B cell (primary cell): ENCODE results near the gene TOR1A. TPM values are rescaled to one million over a fixed set of nuclear protein-coding genes. Genes with fewer than 3 reads are reported as not detected.

Experiments
- ATAC-seq: fragments of 200-7000 bp; cut with Tn5 transposase; one replicate; pipeline ENCODE4 v1.10.0; 2021; ENCODE audit warnings: low read depth, mild to moderate bottlenecking, moderate number of reproducible peaks, moderate library complexity
- CTCF ChIA-PET: fragments of 350-600 bp; sonication (Branson Sonifier 250); formaldehyde crosslinking; loops from one replicate; lab custom pipeline; 2021; ENCODE audit warnings: antibody characterized with exemption, inconsistent platforms; lab: Charles Lee
- POLR2A ChIA-PET: fragments of 350-600 bp; sonication (Branson Sonifier 250); formaldehyde crosslinking; loops from one replicate; lab custom pipeline; 2021; ENCODE audit warnings: antibody characterized with exemption; lab: Charles Lee
- DNase-seq: peaks from one replicate; pipeline ENCODE4 v3.0.0; 2013
- H2AFZ ChIP-seq: 2 replicates; pipeline ENCODE4 v1.6.1; 2012; ENCODE audit warnings: mild to moderate bottlenecking, low read depth, low read length; ENCODE audit not compliant: insufficient read depth, poor library complexity, severe bottlenecking
- H3K27ac ChIP-seq, 2 donors: 1 replicate in 1 of 2; 2 replicates in 1 of 2; pipeline ENCODE4 v1.5.1; 2012 to 2013; ENCODE audit warnings: low read length in 2 of 2, mild to moderate bottlenecking in 2 of 2, moderate library complexity in 1 of 2
- H3K27me3 ChIP-seq, 4 experiments: fragments of 200-600 bp in 1 of 4; sonication (generic) in 1 of 4; replicated peaks in 1 of 4; 1 replicate in 2 of 4; 2 replicates in 2 of 4; pipeline versions ENCODE4 v1.6.1 to v1.7.0; 2013 to 2016; ENCODE audit warnings: low read length in 3 of 4, mild to moderate bottlenecking in 2 of 4, mixed read lengths in 1 of 4, moderate library complexity in 1 of 4; ENCODE audit not compliant: insufficient read depth in 4 of 4, control insufficient read depth in 3 of 4; ENCODE audit errors: control extremely low read depth in 1 of 4
- H3K36me3 ChIP-seq, 2 experiments: replicated peaks in 1 of 2; 1 replicate in 1 of 2; 2 replicates in 1 of 2; pipeline versions ENCODE4 v1.6.1 to v1.7.1; 2013; ENCODE audit warnings: low read length in 1 of 2; ENCODE audit not compliant: insufficient read depth in 2 of 2, control insufficient read depth in 1 of 2; ENCODE audit errors: control extremely low read depth in 1 of 2, extremely low read depth in 1 of 2
- H3K4me1 ChIP-seq, 2 donors: fragments of 200-600 bp in 1 of 2; sonication (generic) in 1 of 2; 1 replicate in 1 of 2; 2 replicates in 1 of 2; pipeline versions ENCODE4 v1.5.1 to v1.6.1; 2013 to 2017; ENCODE audit warnings: low read length in 2 of 2; ENCODE audit not compliant: control insufficient read depth in 2 of 2, insufficient read depth in 2 of 2
- H3K4me2 ChIP-seq: replicated peaks from 2 replicates; pipeline ENCODE3; 2012; ENCODE audit warnings: mild to moderate bottlenecking, low read depth, low read length; ENCODE audit not compliant: poor library complexity, severe bottlenecking
- H3K4me3 ChIP-seq, 5 experiments: fragments of 200-600 bp in 1 of 5; sonication (generic) in 1 of 5; 1 replicate in 3 of 5; 2 replicates in 2 of 5; pipeline versions ENCODE4 v1.5.1 to v1.7.0; 2011 to 2016; ENCODE audit warnings: low read length in 4 of 5, mild to moderate bottlenecking in 4 of 5, low read depth in 2 of 5, control low read depth in 1 of 5, moderate library complexity in 1 of 5; ENCODE audit not compliant: insufficient read depth in 1 of 5; ENCODE audit errors: control extremely low read depth in 1 of 5, extremely low read depth in 1 of 5
- H3K79me2 ChIP-seq: fragments of 200-600 bp; sonication (generic); one replicate; pipeline ENCODE4 v1.6.0; 2016; ENCODE audit warnings: low read length; ENCODE audit not compliant: control insufficient read depth, insufficient read depth
- H3K9ac ChIP-seq: fragments of 200-600 bp; sonication (generic); 2 replicates; pipeline ENCODE4 v1.6.1; 2017; ENCODE audit warnings: mild to moderate bottlenecking, low read length, moderate library complexity
- H3K9me3 ChIP-seq, 3 donors: one replicate each; pipeline versions ENCODE4 v1.6.1 to v1.7.1; 2013; ENCODE audit warnings: low read length in 2 of 3; ENCODE audit not compliant: control insufficient read depth in 2 of 3, insufficient read depth in 1 of 3; ENCODE audit errors: control extremely low read depth in 1 of 3
- H4K20me1 ChIP-seq: 2 replicates; pipeline ENCODE4 v1.6.0; 2012; ENCODE audit warnings: mild to moderate bottlenecking, low read length; ENCODE audit not compliant: insufficient read depth, control insufficient read depth, poor library complexity, severe bottlenecking
- H3K27ac Mint-ChIP-seq: one replicate; pipeline ENCODE4 v1.8.0; 2021; ENCODE audit warnings: mixed read lengths
- H3K27me3 Mint-ChIP-seq: one replicate; pipeline ENCODE4 v1.8.0; 2021; ENCODE audit warnings: mixed read lengths
- H3K4me1 Mint-ChIP-seq: one replicate; pipeline ENCODE4 v1.8.0; 2021; ENCODE audit warnings: mixed read lengths
- H3K4me3 Mint-ChIP-seq: one replicate; pipeline ENCODE4 v1.8.0; 2021; ENCODE audit warnings: mixed read lengths
- H3K9me3 Mint-ChIP-seq: one replicate; pipeline ENCODE4 v1.8.0; 2022; ENCODE audit warnings: mixed read lengths; ENCODE audit not compliant: insufficient read depth
- CTCF ChIP-seq: fragments of 200-600 bp; IDR thresholded peaks from one replicate; pipeline ENCODE4 v1.8.0; 2022; ENCODE audit warnings: antibody characterized with exemption, mild to moderate bottlenecking
- EZH2 ChIP-seq: IDR thresholded peaks from 2 replicates; pipeline ENCODE4 v1.6.1; 2012; ENCODE audit warnings: borderline replicate concordance, low read depth, mild to moderate bottlenecking, moderate library complexity, low read length; ENCODE audit not compliant: insufficient read depth, poor library complexity, severe bottlenecking
- WGBS: methylation state at CpG from one replicate; pipeline ENCODE4 v1.1.5; 2013; ENCODE audit warnings: missing lambda C conversion rate; ENCODE audit not compliant: insufficient coverage; 5-methylcytosine and 5-hydroxymethylcytosine counted together
- intact Hi-C: fragments of 100-400 bp; cut with micrococcal nuclease; formaldehyde crosslinking; loops from one replicate; pipeline ENCODE4 v1.10.0; 2022
- polyA plus RNA-seq: library from polyadenylated mRNA; depleted of rRNA; stranded (reverse); fragments of >200 nt; gene quantifications from 2 replicates; pipeline ENCODE4 v1.2.3, GENCODE V29; 2012
- total RNA-seq, 2 donors: library from RNA; stranded (reverse); fragments of 120-200 nt in 1 of 2; gene quantifications; 1 replicate in 1 of 2; 2 replicates in 1 of 2; pipeline versions ENCODE4 v1.2.3 to v1.2.4, GENCODE V29; 2013 to 2022

The TOR1A gene
- total and polyA plus RNA-seq, 2 donors (not counting 1 experiment from before 2014, with no cell fraction given) = 28.6 to 30.3 TPM

DNA sequence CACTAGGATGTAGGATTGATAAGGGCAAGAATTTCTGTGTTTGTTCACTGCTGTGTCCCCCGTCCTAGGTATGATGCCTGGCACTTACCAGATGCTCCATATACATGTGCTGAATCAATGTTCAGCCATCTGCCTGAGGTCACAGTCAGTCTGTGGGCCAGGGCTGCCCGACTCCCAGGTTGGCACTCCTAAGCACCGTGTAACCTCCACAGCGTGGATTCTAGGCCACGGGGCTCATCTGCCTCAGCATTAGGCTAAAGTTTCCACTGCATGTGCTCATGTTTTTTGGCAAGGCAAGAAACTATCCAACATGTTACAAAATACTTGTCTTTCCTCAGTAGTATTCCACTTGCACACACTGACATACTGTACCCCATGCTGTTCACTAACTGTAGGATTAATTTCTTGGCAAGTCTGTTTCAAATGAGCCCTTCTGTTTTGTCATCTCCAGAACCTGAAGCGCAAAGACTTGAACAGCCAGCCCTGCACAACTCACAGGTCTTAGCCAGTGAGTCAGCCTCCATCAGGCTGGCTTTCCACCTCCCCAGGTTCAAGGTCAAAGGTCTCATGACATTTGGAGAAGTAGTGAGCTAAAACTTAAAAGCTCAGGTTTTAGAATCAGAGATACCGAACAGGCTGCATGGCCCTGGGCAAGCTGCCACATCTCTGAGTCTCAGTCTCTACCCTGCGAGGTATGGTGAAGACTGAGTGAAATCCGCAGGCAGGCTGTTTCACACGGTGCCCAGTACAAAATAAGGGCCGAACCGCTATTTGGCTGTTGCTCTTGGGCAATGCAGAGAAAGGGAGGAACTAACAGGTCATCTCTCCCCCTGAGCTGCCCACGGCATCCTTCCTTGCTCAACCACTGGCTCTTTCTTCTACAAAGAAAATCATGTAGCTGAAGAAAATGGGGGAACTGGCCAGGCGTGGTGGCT lies 7.2 kb downstream of the TOR1A start:
- 98% methylated on average over 11 of the region's 14 CpGs for WGBS
- Histone ChIP-seq H3K4me2 (no peak overlapping the region), H4K20me1 (peaks cover 12% of the 10 kb centered on the region), H2AFZ (no peak overlapping the region), H3K9me3 (no peaks in the 10 kb centered on the region), H3K36me3 (peaks cover 2 to 48% of the 10 kb centered on the region in 2 experiments), H3K9ac (no peak overlapping the region), H3K4me1 (no peaks in the 10 kb centered on the region), H3K4me3 (no peak overlapping the region), H3K27me3 (no peaks in the 10 kb centered on the region), H3K27ac (no peak overlapping the region), H3K79me2 (peaks cover 41% of the 10 kb centered on the region)
- no peak for DNase-seq
- ChIA-PET CTCF (no interaction called here), POLR2A (interaction anchor here (0.6 to 0.7 kb wide), 2 partner anchors 12 to 89 kb away, joined by 3 to 5 read pairs; no protein-coding TSS in a partner anchor)
- ATAC-seq = no peak
- H3K27me3 Mint-ChIP-seq = no peaks in the 10 kb centered on the region
- H3K4me1 Mint-ChIP-seq = peaks cover 4% of the 10 kb centered on the region
- no peak overlapping the region for H3K27ac Mint-ChIP-seq
- no peaks in the 10 kb centered on the region for H3K9me3 Mint-ChIP-seq
- H3K4me3 Mint-ChIP-seq = no peak overlapping the region
- TF ChIP-seq CTCF (no peak), EZH2 (no peak)
- intact Hi-C loops = no loop called here

GRCh38 chr9:129815278-129815677 lies 8.7 kb downstream of the TOR1A start:
- ChIA-PET POLR2A (no interaction called here), CTCF (no interaction called here)
- H3K9me3 ChIP-seq = no peaks in the 10 kb centered on the region
- H4K20me1 ChIP-seq = peaks cover 12% of the 10 kb centered on the region
- H3K4me1 ChIP-seq = no peaks in the 10 kb centered on the region
- ATAC-seq (no peak), DNase-seq (no peak)
- no peak overlapping the region for H2AFZ ChIP-seq
- H3K27me3 ChIP-seq = no peaks in the 10 kb centered on the region
- peaks cover 0 to 45% of the 10 kb centered on the region in 2 experiments for H3K36me3 ChIP-seq
- H3K27ac ChIP-seq = no peak overlapping the region
- H3K4me3 ChIP-seq = no peak overlapping the region
- H3K9me3 Mint-ChIP-seq = no peaks in the 10 kb centered on the region
- H3K4me1 Mint-ChIP-seq = peaks cover 4% of the 10 kb centered on the region
- 98% methylated on average over 11 of the region's 11 CpGs for WGBS
- TF ChIP-seq CTCF (no peak), EZH2 (no peak)
- H3K79me2 ChIP-seq = peaks cover 37% of the 10 kb centered on the region
- no peak overlapping the region for H3K27ac Mint-ChIP-seq
- no peaks in the 10 kb centered on the region for H3K27me3 Mint-ChIP-seq
- no peak overlapping the region for H3K9ac ChIP-seq
- H3K4me3 Mint-ChIP-seq = no peak overlapping the region
- H3K4me2 ChIP-seq = no peak overlapping the region
- intact Hi-C loops = no loop called here
